Measurements from ENCODE around the gene CNTNAP5. TPM values are rescaled to one million over a fixed set of nuclear protein-coding genes. Genes with fewer than 3 reads are reported as not detected.

The CNTNAP5 gene
- total RNA-seq, 4 donors from 2014 or later, result not detected

GRCh38 chr2:124961132-124961531, 936.0 kb downstream of the CNTNAP5 start:
- Histone ChIP-seq H3K27me3 (no peaks in the 10 kb centered on the region), H3K4me3 (no peak overlapping the region), H3K4me1 (no peaks in the 10 kb centered on the region), H3K9me3 (no peaks in the 10 kb centered on the region), H3K36me3 (no peaks in the 10 kb centered on the region), H3K27ac (no peak overlapping the region)
- no peak for DNase-seq
- ATAC-seq, result no peak
- TF ChIP-seq POLR2A (IDR thresholded peaks at IDR 0.05) (no peak), CTCF (IDR thresholded peaks at IDR 0.05 in 4 of 5, conservative IDR thresholded peaks at IDR 0.05 in 1 of 5) (no peak)
- in situ Hi-C loops (cut with MboI; ENCODE audit: low sequenced_read_pairs in 4 of 4), result no loop called here
- intact Hi-C loops (cut with DNase I; ENCODE audit: low total_unique reads), result no loop called here

Measured in gastrocnemius medialis (tissue), 4 donors.